Globus pallidus (tissue), 1 donor: ENCODE results near the gene CYB561D2.

Experiments used
- DNase-seq: peaks from one replicate; pipeline ENCODE4 v3.0.0-alpha.2; 2015; ENCODE audit warnings: low spot score

Gene CYB561D2

DNA sequence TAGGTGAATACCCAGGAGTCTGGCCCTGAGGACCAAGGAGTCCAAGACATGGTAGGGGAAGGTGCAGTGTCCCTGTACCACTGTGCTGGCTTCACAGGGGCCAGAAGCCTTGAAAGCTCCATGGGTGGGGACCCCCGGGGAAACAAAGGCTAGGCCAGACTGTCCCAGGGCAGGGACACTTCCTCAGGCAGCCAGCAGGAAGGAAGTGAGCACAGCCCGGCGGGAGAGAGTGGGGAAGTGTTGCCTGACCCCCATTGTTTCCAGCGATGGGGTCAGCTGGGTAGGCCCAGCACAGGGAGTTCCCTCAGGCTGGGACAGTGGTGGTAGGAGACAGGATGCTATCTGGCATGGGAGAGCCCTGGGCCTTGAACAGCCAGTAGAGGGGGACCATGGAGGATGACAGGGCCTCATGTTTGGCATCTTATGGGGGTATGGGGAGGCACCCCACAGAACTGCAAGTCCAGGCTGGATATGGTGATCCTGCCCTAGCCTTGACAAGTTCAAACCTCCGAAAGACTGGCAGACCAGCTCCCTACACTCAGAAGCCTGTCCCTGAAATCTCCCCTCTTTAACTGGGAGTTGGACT, 27.0 kb upstream of the CYB561D2 start:
- DNase-seq: no peak

DNA sequence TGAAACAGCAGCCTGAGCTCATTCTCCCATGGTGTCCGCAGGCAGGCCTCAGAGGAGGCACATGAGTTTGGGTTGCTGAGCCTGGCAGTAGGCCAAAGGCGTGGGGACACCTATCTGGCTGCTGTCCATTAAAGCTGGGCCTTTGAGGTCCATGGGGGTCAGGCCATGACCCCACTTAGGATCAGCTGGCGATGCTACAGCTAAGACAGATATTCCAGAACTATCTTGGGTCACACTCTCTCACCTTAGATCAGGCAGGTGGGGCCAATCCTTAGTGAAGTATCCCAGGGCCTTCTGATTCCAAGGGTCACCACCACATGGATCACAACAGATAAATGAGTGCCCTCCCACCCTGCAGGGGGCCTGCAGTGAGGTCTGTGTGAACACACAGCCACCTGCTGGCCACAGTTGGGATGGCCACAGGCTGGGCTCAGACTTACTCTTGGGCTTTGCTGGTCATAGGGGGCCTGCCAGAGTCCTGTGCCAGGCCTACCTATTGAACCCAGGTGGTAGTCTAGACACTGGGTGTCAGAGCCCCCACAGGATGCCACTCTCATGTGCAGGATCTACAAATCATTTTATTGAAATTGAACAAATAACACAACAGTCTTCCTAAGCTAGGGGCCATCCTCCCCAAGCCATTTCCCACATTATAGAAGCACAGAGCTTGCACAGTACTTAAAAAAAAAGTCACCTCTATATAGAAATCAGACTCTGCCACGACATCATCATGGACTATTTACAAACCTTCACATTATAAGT, 26.1 kb upstream of the CYB561D2 start:
- peak; percentile 68 for DNase-seq

DNA sequence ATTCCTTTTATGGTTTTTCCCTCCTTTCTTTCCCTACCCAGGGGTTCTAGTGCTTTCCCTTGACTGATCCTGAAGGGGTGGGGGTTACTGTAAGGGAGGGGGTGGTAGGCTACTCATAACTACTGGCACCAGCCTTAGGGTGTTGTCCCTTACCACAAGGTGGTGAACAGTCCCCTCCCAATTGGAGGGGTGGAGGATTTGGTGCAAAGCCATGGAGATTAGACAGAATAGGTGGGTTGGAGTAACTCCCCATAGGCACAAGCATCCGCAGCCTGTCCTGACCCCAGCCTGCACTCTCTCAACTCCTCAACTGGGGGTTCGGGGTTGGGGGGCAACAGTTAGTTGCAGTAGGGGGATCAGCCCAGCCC, 25.6 kb upstream of the CYB561D2 start:
- no peak for DNase-seq

DNA sequence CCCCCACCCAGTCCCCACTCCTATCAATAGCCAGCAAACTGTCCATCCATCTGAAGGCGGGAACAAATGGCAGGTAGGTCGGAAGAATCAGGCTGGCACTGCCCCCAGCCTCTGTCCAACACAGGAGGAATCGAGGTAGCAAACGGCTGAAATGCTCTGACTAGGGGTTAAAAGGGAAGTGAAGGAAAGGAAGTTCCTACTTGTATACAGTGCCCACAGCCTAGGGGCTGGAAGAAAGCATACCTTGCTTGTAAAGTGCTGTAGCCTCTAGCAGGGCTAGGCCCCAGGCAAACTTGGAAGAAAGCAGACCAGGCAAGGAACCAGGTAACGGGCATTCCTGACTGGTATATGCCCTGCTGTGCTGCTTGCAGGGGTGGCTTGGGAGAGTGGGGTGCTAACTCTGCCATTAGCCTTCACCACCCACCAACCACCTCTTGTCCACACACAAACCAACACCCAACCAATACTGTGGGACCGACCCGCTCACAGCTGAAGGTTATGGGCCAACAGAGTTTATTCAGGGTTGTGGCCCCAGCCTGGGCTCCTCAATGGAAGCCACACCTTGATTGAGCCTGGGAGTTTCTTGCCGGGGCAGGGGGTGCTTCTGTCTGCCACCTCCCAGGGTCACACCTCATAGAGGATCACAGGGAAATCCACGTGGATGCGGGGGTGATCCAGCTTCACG, 25.0 kb upstream of the CYB561D2 start:
- no peak for DNase-seq

DNA sequence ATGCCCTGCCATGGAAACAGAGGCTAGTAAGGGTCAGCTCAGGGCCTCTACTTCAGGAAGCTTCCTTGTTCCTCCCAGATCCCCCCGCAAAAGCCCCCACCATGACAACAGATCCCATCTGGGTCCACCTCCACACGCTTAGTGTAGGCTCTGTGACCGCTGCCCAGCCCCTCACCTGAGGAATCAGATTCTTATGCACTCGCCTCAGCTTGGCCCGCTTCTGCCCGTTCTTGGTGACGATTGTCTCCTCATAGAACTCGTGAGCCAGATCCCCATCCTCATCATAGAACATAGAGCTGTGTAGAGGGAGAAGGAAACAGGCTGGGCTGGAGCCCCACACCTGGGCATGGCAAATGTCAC, 24.5 kb upstream of the CYB561D2 start:
- DNase-seq: no peak

DNA sequence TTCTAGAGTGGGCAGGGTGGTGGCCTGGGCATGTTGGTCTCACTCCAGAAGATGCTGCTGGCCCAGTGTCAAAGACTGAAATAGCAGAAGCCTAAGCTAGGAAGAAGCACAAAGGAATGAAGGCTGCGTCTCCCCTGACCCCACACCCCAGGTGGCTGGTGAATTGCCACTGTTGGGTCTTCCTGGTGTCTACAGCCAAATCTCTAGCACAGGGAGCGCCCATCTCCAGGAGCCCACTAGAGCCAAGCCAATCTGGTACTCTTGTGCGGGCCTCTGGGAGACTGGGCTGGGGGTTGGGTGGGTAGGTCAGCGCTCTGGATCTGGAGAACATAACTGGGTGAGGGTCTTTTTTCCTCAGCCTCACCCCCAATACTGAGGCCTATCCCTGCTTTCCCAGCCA, 23.5 kb upstream of the CYB561D2 start:
- no peak for DNase-seq

DNA sequence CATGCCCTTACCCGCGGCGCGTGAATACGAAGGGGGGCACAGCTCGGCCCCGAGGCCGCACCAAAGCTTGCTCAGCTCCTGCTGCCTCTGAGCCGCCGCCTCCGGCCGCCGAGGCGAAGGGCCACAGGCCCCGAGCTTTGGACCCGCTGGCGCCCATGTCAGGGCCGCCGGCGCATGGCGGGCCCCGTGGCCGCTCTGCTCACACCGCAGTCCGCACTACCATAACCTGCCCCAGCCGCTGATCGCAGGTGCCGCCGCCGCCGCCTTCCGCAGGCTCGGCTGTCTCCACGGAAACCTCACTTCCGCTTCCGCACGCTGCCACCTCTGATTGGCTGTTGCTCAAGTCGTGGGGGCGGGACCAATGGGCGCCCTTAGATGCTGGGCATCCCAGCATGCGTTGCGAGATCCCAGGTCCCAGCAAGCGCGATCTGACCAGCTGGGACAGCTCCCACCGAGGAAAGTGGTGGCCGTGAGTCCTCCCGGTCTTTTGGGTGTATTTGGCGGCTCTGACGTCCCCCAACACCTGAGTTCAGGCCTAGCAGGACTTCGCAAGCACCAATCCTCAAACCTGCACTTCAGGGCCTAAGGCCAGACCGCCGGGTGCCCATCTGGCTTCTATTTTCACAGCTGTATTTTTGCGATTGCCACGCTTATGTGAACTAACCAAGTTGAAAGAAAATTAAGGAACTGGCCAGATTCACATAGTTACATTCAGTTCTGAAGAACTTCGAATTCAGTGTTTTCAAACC, 22.5 kb upstream of the CYB561D2 start, which contains the start of gene TUSC2:
TSS of gene TUSC2 (minus strand) at position 281 of the 749 bp plus-strand sequence. CDS start at position 157, 124 bp downstream.
- DNase-seq: peak; percentile 97

DNA sequence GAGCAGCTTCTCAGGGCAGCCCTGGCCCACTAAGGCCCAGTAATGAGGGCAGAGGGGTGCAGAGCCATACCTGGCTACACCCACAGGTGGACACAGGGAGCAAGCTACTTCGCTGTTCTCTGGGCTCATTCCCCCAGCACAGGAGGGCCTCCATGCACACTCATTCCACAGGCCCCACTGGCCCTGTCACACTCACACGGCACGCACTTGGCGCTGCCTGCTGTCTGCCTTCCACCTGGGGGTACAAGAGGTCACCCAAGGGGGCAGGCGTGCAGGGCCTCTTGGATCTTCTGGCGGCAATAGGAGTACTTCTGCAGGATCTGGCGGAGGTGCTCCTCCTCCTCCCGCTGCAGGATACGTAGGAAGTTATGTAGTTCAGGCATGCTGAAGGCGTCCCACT, 20.3 kb upstream of the CYB561D2 start:
- DNase-seq: no peak

DNA sequence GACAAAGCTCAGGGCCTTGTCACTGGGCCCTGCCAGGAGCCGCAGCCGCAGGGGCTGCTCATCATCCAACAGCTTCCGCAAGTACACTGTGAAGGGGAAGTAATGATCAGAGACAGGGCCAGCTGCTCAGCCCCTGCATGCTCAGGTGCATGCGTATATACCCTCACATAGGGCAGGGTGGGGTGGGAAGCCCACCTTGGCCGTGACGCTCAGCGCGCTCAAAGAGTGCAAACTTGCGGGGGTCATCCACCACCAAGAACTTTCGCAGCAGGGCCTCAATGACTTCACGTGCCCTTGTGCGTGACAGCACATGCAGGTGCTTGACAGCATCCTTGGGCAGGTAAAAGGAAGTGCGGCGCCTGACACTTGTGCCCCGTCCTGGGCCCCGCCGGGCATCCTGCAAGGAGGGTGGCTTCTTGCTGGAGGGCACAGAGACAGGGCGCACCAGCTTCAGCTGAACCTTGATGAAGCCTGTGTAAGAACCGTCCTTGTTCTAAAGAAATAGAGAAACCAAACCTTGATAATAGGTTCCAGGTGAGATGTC, 19.2 kb upstream of the CYB561D2 start:
- DNase-seq: no peak

DNA sequence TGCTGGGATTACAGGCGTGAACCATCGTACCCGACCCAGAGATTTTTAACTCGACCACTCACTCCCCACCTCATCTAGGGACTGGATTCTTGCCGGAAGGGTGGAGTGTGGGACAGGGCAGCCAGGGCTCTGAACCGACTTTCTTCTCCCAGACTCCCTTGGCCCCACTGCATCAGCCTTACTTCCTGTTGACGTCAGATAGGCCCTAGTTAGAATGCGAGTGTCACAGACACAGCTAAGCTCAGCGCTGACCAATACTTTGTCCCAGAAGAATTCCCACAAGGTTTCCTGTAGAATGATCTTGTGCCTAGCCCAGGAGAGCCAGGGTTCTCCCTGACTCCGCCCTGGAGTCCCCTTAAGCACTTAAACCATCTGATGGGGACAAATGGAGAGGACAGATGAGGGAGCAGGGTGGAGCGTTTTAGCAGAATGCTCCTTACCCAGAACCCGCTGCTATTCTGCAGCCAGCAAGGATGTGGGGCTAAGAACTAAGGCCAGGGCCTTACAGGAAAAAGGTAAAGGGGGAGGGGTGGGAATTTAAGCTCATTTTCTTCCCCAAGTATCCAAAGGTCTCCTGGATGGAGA, 16.8 kb upstream of the CYB561D2 start:
- DNase-seq: no peak

DNA sequence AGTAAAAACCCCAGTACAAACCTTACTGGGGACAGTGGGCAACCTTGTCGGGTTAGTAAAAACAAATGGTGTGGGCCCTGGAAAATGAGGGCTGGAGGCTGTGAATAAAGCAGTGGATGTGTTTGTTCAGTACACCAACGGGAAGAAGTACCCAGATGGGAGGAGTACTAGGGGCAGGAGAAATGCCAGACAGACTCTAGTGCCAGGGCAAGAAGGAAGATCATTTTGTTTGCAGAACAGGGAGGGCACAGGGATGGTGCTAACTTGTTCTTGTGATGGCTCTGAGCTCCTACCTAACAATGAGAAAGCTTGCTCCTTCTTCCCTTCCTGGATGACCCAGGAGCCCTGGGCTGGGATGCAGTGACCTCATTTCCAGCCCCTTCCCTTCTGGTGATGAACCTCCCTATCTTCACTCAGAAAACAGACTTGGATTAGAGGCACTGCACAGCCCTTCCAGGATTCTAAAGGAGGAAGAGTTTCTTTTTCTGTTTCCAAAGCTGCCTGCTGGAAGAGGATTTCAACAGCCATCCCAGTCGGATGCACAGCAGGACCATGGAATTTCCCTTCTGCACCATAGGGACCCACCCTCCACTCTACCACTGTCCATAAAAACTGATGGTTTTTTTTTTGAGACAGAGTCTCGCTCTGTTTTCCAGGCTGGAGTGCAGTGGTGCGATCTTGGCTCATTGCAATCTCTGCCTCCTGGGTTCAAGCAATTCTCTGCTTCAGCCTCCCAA, 16.2 kb upstream of the CYB561D2 start:
- no peak for DNase-seq

DNA sequence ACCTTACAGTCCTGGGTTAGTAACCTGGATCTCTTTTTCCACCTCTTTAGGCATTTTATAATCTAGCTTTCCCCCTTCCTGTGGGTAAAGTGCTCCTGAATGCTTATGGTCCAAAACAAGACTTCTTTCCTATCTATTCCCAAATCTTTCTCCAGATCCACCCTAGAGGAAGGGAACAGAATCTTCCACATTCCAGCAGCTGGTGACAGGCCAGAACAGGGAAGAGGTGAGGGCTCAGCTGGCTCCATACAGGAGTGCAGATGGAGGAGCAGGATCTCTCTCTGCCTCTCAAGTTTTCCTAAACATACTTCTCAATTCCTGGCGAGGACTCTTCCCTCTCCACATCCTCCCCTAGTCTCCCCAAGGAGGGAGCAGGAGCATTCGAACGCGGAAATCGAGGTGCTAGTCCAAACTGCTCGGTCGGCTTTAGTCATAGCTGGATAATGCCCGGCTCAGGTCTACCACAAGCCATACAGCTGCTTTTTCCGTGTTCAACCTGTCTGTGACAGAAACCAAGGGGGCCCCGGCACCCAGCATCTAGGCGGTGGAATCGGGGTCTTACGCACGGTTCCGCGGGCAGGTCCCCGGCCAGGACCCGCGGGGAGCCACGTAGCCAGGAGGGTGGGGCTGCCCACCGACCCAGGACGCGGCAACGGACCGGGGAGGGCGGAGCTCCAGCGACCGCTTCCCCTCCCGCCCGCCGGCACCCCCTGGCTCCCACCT, 14.0 kb upstream of the CYB561D2 start:
- DNase-seq: no peak

DNA sequence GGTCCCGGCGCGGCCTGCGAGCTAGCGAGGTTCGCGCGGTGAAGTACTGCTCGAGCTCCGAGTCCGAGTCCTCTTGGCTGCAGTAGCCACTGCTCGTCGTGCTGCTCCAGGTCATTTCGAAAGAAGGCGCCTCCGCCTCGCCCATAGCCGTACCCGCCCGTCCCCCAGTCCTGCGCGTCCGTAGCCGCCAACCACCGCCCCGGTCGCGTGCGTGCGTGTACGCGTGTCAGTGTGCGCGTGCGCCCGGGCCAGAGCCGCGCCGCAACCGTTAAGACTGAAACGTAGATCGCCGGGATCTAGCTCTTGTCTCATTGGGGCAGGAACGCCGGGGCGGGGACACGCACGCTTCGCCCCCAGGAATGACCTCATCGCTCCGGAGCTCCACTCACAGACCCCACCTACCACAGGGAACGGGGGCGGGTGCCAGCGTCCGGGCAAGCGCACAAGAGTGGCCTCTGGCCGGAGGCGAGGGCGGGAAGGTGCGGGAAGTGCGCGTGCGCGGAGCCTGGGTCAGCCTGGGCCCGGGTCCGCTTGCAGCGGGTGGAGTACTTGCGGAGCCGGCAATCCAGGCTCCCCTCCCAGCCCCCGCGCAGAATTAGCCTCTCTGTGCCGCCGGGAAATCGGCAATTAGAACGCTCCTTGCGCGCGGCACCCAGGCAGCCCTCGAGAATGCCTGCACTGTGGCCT, 13.3 kb upstream of the CYB561D2 start:
- peak; percentile 97 for DNase-seq

DNA sequence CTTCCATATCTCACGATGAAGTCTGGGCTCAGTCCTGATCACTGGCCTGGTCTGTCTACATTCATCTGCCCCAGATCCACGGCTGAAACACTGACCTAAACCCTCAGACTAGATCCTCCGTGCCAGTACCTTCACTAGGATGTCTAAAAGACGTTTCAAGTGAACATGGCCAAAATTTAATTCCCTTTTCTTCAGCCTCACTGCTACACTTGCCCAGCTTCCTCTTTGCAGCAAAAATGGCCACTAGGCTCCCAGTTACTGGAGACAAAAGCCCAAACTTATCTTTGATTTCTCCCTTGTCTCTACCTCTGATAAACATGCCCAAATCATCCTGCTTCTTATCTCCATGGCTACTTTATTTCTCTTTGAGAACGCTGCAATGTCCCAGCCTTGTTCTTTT, 11.7 kb upstream of the CYB561D2 start:
- DNase-seq: no peak

DNA sequence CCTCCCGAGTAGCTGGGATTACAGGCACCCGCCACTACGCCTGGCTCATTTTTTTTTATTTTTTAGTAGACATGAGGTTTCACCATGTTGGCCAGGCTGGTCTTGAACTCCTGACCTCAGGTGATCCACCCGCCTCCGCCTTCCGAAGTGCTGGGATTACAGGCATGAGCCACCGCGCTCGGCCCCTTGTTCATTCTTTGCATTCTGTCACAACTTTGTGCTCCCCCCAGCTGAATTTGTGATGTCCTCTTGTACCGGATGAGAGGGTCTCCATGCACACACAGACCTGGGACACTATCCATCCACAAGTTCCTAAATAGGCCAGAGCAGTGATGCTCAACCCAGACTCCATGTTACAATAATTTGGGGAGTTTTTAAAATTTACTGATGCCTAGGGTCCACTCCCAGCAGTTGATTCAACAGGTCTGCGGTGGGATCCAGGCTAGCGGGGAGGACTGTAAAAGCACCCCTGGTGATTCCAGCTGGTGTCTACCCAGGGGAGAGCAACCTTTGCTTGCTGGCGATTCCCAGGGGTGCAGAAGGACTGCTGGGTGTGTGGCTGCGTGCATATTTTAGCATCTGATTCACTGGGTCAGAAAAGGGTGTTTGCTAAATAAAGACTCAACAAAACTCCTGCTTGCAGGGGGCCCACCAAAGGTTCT, 11.0 kb upstream of the CYB561D2 start:
- no peak for DNase-seq

DNA sequence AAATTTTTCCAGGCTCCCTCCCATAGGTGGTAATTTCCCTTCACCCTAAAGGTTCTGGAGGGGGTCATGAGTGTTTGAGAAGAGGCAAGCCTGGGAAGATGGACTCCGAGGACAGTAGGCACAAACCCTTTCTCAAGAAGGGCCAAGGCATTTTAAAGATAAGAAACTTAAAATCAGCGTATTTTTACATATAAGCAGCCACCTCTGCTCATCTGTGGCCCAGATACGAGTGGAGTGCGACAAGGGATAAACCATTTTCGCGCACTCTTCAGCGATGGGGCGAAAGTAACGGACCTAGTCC, 10.6 kb upstream of the CYB561D2 start:
- no peak for DNase-seq

DNA sequence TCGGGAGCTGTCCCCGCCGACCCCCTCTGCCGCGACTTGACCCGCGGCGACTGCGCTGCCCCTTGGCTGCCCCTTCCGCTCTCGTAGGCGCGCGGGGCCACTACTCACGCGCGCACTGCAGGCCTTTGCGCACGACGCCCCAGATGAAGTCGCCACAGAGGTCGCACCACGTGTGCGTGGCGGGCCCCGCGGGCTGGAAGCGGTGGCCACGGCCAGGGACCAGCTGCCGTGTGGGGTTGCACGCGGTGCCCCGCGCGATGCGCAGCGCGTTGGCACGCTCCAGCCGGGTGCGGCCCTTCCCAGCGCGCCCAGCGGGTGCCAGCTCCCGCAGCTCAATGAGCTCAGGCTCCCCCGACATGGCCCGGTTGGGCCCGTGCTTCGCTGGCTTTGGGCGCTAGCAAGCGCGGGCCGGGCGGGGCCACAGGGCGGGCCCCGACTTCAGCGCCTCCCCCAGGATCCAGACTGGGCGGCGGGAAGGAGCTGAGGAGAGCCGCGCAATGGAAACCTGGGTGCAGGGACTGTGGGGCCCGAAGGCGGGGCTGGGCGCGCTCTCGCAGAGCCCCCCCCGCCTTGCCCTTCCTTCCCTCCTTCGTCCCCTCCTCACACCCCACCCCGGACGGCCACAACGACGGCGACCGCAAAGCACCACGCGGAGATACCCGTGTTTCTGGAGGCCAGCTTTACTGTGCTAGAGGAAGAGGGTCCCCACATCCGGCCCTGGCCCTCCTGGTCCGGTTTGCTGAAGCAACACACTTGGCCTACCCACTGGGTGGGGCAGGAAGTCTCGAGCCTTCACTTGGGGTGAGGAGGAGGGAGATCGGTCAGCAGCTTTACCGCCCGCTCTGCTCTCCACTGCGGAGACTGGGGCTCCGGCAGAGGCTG, 10.0 kb upstream of the CYB561D2 start, which contains the start of gene RASSF1:
TSS of gene RASSF1 (minus strand) at position 389 of the 882 bp plus-strand sequence. CDS start at position 358, 31 bp downstream.
- no peak for DNase-seq

DNA sequence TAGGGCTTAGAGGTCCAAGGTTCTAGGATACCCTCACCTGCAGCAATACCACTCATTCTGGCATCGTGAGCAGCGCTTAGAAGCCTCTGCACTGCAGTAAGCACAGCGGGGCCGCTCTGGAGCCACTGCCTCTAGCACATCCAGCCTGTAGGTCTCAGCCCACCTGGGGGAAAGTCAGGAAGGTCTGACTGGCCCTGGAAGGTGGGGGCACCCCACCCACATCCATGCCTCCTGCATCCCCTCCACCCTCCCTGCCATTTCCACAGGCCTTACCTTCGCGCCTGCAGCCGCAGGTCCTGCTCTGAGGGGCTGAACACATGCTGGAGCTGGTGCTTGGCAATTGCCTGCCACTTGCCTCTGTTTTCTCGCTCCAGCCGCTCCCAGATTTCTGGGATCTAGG, 9.1 kb upstream of the CYB561D2 start:
- DNase-seq: no peak
